ENCODE measurements around the gene CLMP.

The CLMP gene

GRCh38 chr11:123122341-123122740 lies 72.7 kb downstream of the CLMP start:
- peak; percentile 72 for DNase-seq (ENCODE audit: low read depth)
- TF ChIP-seq, protein P1, sequence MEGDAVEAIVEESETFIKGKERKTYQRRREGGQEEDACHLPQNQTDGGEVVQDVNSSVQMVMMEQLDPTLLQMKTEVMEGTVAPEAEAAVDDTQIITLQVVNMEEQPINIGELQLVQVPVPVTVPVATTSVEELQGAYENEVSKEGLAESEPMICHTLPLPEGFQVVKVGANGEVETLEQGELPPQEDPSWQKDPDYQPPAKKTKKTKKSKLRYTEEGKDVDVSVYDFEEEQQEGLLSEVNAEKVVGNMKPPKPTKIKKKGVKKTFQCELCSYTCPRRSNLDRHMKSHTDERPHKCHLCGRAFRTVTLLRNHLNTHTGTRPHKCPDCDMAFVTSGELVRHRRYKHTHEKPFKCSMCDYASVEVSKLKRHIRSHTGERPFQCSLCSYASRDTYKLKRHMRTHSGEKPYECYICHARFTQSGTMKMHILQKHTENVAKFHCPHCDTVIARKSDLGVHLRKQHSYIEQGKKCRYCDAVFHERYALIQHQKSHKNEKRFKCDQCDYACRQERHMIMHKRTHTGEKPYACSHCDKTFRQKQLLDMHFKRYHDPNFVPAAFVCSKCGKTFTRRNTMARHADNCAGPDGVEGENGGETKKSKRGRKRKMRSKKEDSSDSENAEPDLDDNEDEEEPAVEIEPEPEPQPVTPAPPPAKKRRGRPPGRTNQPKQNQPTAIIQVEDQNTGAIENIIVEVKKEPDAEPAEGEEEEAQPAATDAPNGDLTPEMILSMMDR (conservative IDR thresholded peaks at IDR 0.05; ENCODE audit: low read length), result no peak
- H3K4me3 ChIP-seq (ENCODE audit: low read length), result peak overlapping the region; percentile 20; the same call in 1 of the 2 replicates

DNA sequence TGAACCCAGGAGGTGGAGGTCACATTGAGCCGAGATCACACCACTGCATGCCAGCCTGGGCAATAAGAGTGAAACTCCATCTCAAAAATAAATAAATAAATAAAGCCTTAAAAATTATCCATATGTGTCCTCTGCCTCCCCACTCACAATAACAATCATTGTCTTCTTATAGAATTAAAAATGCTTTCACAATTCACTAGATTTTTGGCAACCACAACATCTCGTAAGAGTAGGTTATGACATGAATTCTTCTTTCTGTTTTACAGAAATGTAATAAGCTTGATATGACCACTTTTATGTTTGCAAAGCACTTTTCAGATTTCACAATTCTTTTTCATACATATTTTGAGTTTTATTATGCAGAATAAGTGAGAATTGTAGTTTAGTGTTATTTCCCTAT lies 78.6 kb downstream of the CLMP start:
- DNase-seq (ENCODE audit: low read depth), result no peak
- no peak overlapping the region for H3K4me3 ChIP-seq (ENCODE audit: low read length)
- TF ChIP-seq, protein P1 (conservative IDR thresholded peaks at IDR 0.05; ENCODE audit: low read length), result no peak

DNA sequence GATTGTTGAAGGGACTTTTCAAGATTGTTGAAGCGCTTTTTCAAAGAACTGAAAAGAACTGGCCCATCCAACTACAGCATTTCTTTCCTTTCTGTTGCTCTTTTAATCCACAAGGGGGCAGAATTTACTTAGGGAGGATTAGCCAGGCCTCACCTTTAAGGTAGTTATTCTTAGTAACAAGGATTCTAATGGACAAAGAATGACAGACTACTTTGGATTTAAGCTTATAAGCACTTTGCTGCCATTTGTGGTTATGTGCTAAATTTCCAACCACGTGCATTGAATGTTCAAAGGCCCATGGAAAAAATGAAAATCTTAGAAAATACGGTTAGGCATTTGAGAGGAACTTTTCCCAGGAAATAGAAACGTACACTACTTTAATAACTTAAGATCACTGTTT lies 83.6 kb downstream of the CLMP start:
- DNase-seq (ENCODE audit: low read depth), result peak; percentile 42
- TF ChIP-seq, protein P1 (conservative IDR thresholded peaks at IDR 0.05; ENCODE audit: low read length), result peak; percentile 79

DNA sequence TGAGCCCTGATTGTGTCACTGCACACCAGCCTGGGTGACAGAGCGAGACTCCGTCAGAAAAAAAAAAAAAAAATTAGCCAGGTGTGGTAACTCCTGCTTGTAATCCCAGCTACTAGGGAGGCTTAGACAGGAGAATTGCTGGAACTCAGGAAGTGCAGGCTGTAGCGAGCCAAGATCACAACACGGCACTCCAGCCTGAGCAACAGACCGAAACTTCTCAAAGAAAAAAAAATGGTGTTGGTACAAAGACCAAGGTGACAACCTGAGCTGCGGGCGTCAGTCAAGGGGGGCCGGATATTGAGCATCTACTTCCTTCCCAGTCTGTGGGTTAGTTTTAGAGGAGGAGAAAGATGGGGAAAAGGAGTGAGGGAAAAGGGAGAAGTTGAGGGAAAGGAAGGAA lies 84.7 kb downstream of the CLMP start:
- H3K4me3 ChIP-seq (ENCODE audit: low read length), result no peak overlapping the region
- no peak for DNase-seq (ENCODE audit: low read depth)
- TF ChIP-seq, protein P1 (conservative IDR thresholded peaks at IDR 0.05; ENCODE audit: low read length), result no peak

More for the DNA sequence above, 83.6 kb downstream of the CLMP start:
- H3K4me3 ChIP-seq (ENCODE audit: low read length), result no peak overlapping the region

DNA sequence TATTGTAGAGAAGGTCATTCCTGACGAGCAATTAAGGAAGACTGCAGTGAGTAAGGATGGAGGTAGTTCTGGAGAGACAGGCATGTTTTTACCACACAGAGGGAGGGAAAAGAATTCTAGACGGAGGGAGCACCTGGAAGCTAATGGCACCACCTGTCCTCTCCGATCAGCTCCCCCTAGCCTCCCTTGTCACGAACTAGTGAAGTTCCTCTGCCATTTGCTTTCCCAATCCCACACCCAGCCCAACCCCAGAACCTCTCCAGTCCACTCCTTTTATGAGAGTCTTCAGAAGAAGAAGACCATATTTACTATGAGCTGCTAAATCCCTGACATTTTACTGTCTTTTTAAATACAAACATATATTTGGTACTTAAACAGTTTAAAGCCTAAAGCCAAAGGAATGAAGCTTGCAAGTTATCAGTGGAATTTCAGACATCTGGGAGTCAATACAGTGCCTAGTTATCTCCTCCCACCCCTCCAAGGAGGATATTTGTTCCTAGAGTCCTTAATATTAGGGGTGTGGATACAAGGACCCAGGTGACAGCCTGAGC lies 87.0 kb downstream of the CLMP start:
- TF ChIP-seq, protein P1 (conservative IDR thresholded peaks at IDR 0.05; ENCODE audit: low read length), result no peak
- H3K4me3 ChIP-seq (ENCODE audit: low read length), result no peak overlapping the region
- no peak for DNase-seq (ENCODE audit: low read depth)

- no peak overlapping the region for H3K4me3 ChIP-seq (ENCODE audit: low read length)
- TF ChIP-seq, protein P1 (conservative IDR thresholded peaks at IDR 0.05; ENCODE audit: low read length), result no peak
- no peak for DNase-seq (ENCODE audit: low read depth)
Observed at GRCh38 chr11:123104697-123105096, 90.4 kb downstream of the CLMP start.

- TF ChIP-seq, protein P1 (conservative IDR thresholded peaks at IDR 0.05; ENCODE audit: low read length), result peak; percentile 74
- no peak overlapping the region for H3K4me3 ChIP-seq (ENCODE audit: low read length)
- DNase-seq (ENCODE audit: low read depth), result peak; percentile 77
Observed at GRCh38 chr11:123103326-123103980, 91.6 kb downstream of the CLMP start.
